Gastroesophageal sphincter (tissue), 3 donors: ENCODE data around the gene ATE1.

Experiments used
- CTCF ChIP-seq, 4 experiments: fragments of 200-600 bp in 2 of 4; fragments of 450-650 bp in 2 of 4; sonication (generic) in 1 of 4; IDR thresholded peaks; one replicate each; pipeline ENCODE4 v1.5.1; 2017 to 2019; ENCODE audit warnings: antibody characterized with exemption in 4 of 4, mild to moderate bottlenecking in 2 of 4, moderate library complexity in 2 of 4
- EP300 ChIP-seq: sonication (generic); formaldehyde crosslinking; IDR thresholded peaks from one replicate; pipeline ENCODE4 v1.6.1; 2017; ENCODE audit warnings: antibody characterized with exemption, mild to moderate bottlenecking
- POLR2A ChIP-seq, 2 donors: fragments of 450-650 bp; IDR thresholded peaks; one replicate each; pipeline ENCODE4 v1.6.1; 2017; ENCODE audit warnings: antibody characterized with exemption in 2 of 2, mild to moderate bottlenecking in 2 of 2, moderate library complexity in 1 of 2
- POLR2AphosphoS5 ChIP-seq: sonication (generic); formaldehyde crosslinking; IDR thresholded peaks from one replicate; pipeline ENCODE4 v1.6.1; 2017; ENCODE audit warnings: antibody characterized with exemption

- TF ChIP-seq EP300, result no peak
- no peak for TF ChIP-seq POLR2A (IDR thresholded peaks at IDR 0.05)
- TF ChIP-seq CTCF (IDR thresholded peaks at IDR 0.05), result peak in 1 of 4 experiments; percentile 7
- TF ChIP-seq POLR2AphosphoS5, result no peak
Observed at GRCh38 chr10:121753726-121754476, 173.9 kb downstream of the ATE1 start.
